CD4-positive, alpha-beta memory T cell (primary cell): Measurements from ENCODE around the gene PIGR. TPM values are rescaled to one million over a fixed set of nuclear protein-coding genes. Genes with fewer than 3 reads are reported as not detected.
A peak's percentile ranks its signal among the peaks of the same experiment; 100 is the strongest.

ENCODE experiments used
- CTCF ChIA-PET: fragments of 350-600 bp; sonication (Branson Sonifier 250); formaldehyde crosslinking; loops from one replicate; lab custom pipeline; 2021; ENCODE audit warnings: inconsistent platforms; ENCODE audit not compliant: partially characterized antibody; lab: Charles Lee
- POLR2A ChIA-PET: fragments of 350-600 bp; sonication (Branson Sonifier 250); formaldehyde crosslinking; loops from one replicate; lab custom pipeline; 2021; ENCODE audit not compliant: partially characterized antibody; lab: Charles Lee
- DNase-seq, 5 donors: peaks; one replicate each; pipeline versions ENCODE4 v3.0.0 to v3.0.0-alpha.2; 2020 to 2022; ENCODE audit warnings: mixed read lengths in 1 of 5
- H3K27ac ChIP-seq: one replicate; pipeline ENCODE4 v1.7.0; 2013; ENCODE audit warnings: low read depth, low read length
- H3K27me3 ChIP-seq: 2 replicates; pipeline ENCODE4 v1.7.0; 2013; ENCODE audit warnings: mild to moderate bottlenecking, low read length, moderate library complexity; ENCODE audit not compliant: insufficient read depth
- H3K36me3 ChIP-seq: 2 replicates; pipeline ENCODE4 v1.7.0; 2013; ENCODE audit warnings: mild to moderate bottlenecking, low read length, moderate library complexity; ENCODE audit not compliant: insufficient read depth
- H3K4me1 ChIP-seq: 2 replicates; pipeline ENCODE4 v1.7.0; 2013; ENCODE audit warnings: mild to moderate bottlenecking, low read length, moderate library complexity; ENCODE audit not compliant: insufficient read depth
- H3K4me3 ChIP-seq, 2 donors: one replicate each; pipeline ENCODE4 v1.7.0; 2013; ENCODE audit warnings: low read length in 2 of 2, mild to moderate bottlenecking in 1 of 2
- H3K9me3 ChIP-seq, 2 donors: one replicate each; pipeline ENCODE4 v1.7.0; 2013; ENCODE audit warnings: low read length in 2 of 2, control low read depth in 1 of 2; ENCODE audit not compliant: control insufficient read depth in 1 of 2
- H3K27ac Mint-ChIP-seq, 7 donors: one replicate each; pipeline ENCODE4 v1.8.0; 2020 to 2021; ENCODE audit warnings: mixed read lengths in 7 of 7, mild to moderate bottlenecking in 6 of 7, inconsistent platforms in 3 of 7, moderate library complexity in 3 of 7
- H3K27me3 Mint-ChIP-seq, 2 donors: one replicate each; pipeline ENCODE4 v1.8.0; 2020 to 2021; ENCODE audit warnings: mixed read lengths in 2 of 2
- H3K36me3 Mint-ChIP-seq, 2 donors: one replicate each; pipeline ENCODE4 v1.8.0; 2020 to 2021; ENCODE audit warnings: mixed read lengths in 2 of 2, inconsistent platforms in 1 of 2, mild to moderate bottlenecking in 1 of 2
- H3K4me1 Mint-ChIP-seq, 4 donors: one replicate each; pipeline ENCODE4 v1.8.0; 2020 to 2021; ENCODE audit warnings: mixed read lengths in 4 of 4, mild to moderate bottlenecking in 1 of 4
- H3K4me3 Mint-ChIP-seq, 8 donors: one replicate each; pipeline ENCODE4 v1.8.0; 2020 to 2021; ENCODE audit warnings: mixed read lengths in 8 of 8, mild to moderate bottlenecking in 7 of 8, moderate library complexity in 6 of 8, inconsistent platforms in 3 of 8
- H3K9me3 Mint-ChIP-seq, 8 donors: one replicate each; pipeline ENCODE4 v1.8.0; 2020 to 2021; ENCODE audit warnings: mixed read lengths in 8 of 8, mild to moderate bottlenecking in 5 of 8, inconsistent platforms in 3 of 8, moderate library complexity in 1 of 8
- intact Hi-C: fragments of 100-400 bp; cut with micrococcal nuclease; formaldehyde crosslinking; loops from one replicate; pipeline ENCODE4 v1.15.1; 2023
- polyA plus RNA-seq, 2 donors: library from polyadenylated mRNA; unstranded; fragments of 300-500 nt; fragmentation: Illumina TruSeq; gene quantifications; one replicate each; pipeline ENCODE4 v1.2.3, GENCODE V29; 2021
- total RNA-seq, 2 experiments: library from RNA; stranded (reverse); gene quantifications; one replicate each; pipeline ENCODE4 v1.2.3, GENCODE V29; 2021

The PIGR gene
- not detected for total RNA-seq
- not detected for polyA plus RNA-seq

- H3K4me3 ChIP-seq, result no peak within 1 kb of the TSS
- Mint-ChIP-seq H3K4me1 (no peaks in the 10 kb centered on the region), H3K9me3 (peaks cover 0 to 2% (median 0%) of the 10 kb centered on the region in 8 donors), H3K4me3 (no peak within 1 kb of the TSS), H3K27ac (peak within 1 kb of the TSS in 1 of 7 donors; percentile 54), H3K36me3 (no peaks in the 10 kb centered on the region), H3K27me3 (peaks cover 15% of the 10 kb centered on the region in 2 donors)
- no peaks in the 10 kb centered on the region for H3K4me1 ChIP-seq
- no peak for DNase-seq
- ChIA-PET CTCF (interaction anchor here (1.1 to 9.4 kb wide), 4 partner anchors 12 to 36 kb away, joined by 3 to 62 read pairs (median 3); no protein-coding TSS in a partner anchor), POLR2A (interaction anchor here (1.6 kb wide), 1 partner anchor 24 kb away, joined by 3 read pairs; the partner anchor contains the start of gene FCMR)
- H3K36me3 ChIP-seq, result no peaks in the 10 kb centered on the region
- H3K9me3 ChIP-seq, result no peaks in the 10 kb centered on the region
- intact Hi-C loops, result no loop called here
- H3K27ac ChIP-seq, result no peak within 1 kb of the TSS
- no peaks in the 10 kb centered on the region for H3K27me3 ChIP-seq
Measured at GRCh38 chr1:206946261-206946660, at the start of gene PIGR. Gene PIGR, minus strand, starts transcription at chr1:206946466. Its CDS starts 5,935 bp downstream, at chr1:206940531.

GRCh38 chr1:206992790-206993189, 46.5 kb upstream of the PIGR start:
- intact Hi-C loops, result no loop called here
- CTCF ChIA-PET, result interaction anchor here (1.0 to 6.6 kb wide), 2 partner anchors 11 to 16 kb away, joined by 3 to 29 read pairs; no protein-coding TSS in a partner anchor
- H3K27ac Mint-ChIP-seq, result no peak overlapping the region

GRCh38 chr1:206987873-206988272, 41.6 kb upstream of the PIGR start:
- H3K27me3 ChIP-seq, result no peaks in the 10 kb centered on the region
- Mint-ChIP-seq H3K27ac (no peak overlapping the region), H3K9me3 (no peaks in the 10 kb centered on the region), H3K36me3 (no peaks in the 10 kb centered on the region), H3K4me1 (no peaks in the 10 kb centered on the region), H3K27me3 (peaks cover 24 to 25% of the 10 kb centered on the region in 2 donors), H3K4me3 (no peak overlapping the region)
- no peak overlapping the region for H3K27ac ChIP-seq
- H3K9me3 ChIP-seq, result no peaks in the 10 kb centered on the region
- H3K4me3 ChIP-seq, result no peak overlapping the region
- H3K36me3 ChIP-seq, result no peaks in the 10 kb centered on the region
- DNase-seq, result no peak
- H3K4me1 ChIP-seq, result no peaks in the 10 kb centered on the region
- CTCF ChIA-PET, result interaction anchor here (0.9 kb wide), 1 partner anchor 253 kb away, joined by 4 read pairs; no protein-coding TSS in a partner anchor
- intact Hi-C loops, result loop anchor here (10.0 kb wide), 1 partner anchor 523 kb away; no protein-coding TSS in a partner anchor
- POLR2A ChIA-PET, result no interaction called here

More at GRCh38 chr1:206992790-206993189, 46.5 kb upstream of the PIGR start:
- H3K36me3 Mint-ChIP-seq, result no peaks in the 10 kb centered on the region
- POLR2A ChIA-PET, result no interaction called here
- H3K27me3 Mint-ChIP-seq, result peaks cover 10 to 15% of the 10 kb centered on the region in 2 donors
- H3K9me3 Mint-ChIP-seq, result peaks cover 0 to 2% (median 0%) of the 10 kb centered on the region in 8 donors
- H3K27ac ChIP-seq, result no peak overlapping the region
- H3K4me1 ChIP-seq, result no peaks in the 10 kb centered on the region
- no peaks in the 10 kb centered on the region for H3K27me3 ChIP-seq
- H3K9me3 ChIP-seq, result no peaks in the 10 kb centered on the region
- H3K36me3 ChIP-seq, result no peaks in the 10 kb centered on the region
- H3K4me1 Mint-ChIP-seq, result no peaks in the 10 kb centered on the region
- no peak overlapping the region for H3K4me3 Mint-ChIP-seq
- no peak for DNase-seq
- H3K4me3 ChIP-seq, result no peak overlapping the region

- Mint-ChIP-seq H3K9me3 (no peaks in the 10 kb centered on the region), H3K27me3 (peaks cover 17 to 23% of the 10 kb centered on the region in 2 donors), H3K4me1 (no peaks in the 10 kb centered on the region), H3K36me3 (no peaks in the 10 kb centered on the region), H3K4me3 (no peak overlapping the region), H3K27ac (no peak overlapping the region)
- intact Hi-C loops, result loop anchor here (10.0 kb wide), 1 partner anchor 522 kb away; no protein-coding TSS in a partner anchor
- no peak overlapping the region for H3K27ac ChIP-seq
- no peaks in the 10 kb centered on the region for H3K27me3 ChIP-seq
- H3K36me3 ChIP-seq, result no peaks in the 10 kb centered on the region
- H3K9me3 ChIP-seq, result no peaks in the 10 kb centered on the region
- no peak for DNase-seq
- H3K4me3 ChIP-seq, result no peak overlapping the region
- no peaks in the 10 kb centered on the region for H3K4me1 ChIP-seq
- ChIA-PET POLR2A (no interaction called here), CTCF (interaction anchor here (1.1 to 1.5 kb wide), 2 partner anchors 17 to 352 kb away, joined by 3 to 6 read pairs; partner anchors contain the start of gene DYRK3)
Measured at GRCh38 chr1:206986885-206987284, 40.6 kb upstream of the PIGR start.

- peaks cover 14 to 20% of the 10 kb centered on the region in 2 donors for H3K27me3 Mint-ChIP-seq
Measured at GRCh38 chr1:206986402-206986801, 40.1 kb upstream of the PIGR start.

GRCh38 chr1:206985162-206985749, 39.0 kb upstream of the PIGR start:
- Histone ChIP-seq H3K36me3 (no peaks in the 10 kb centered on the region), H3K4me3 (no peak overlapping the region), H3K9me3 (no peaks in the 10 kb centered on the region), H3K27me3 (no peaks in the 10 kb centered on the region), H3K27ac (no peak overlapping the region), H3K4me1 (no peaks in the 10 kb centered on the region)
- no peak overlapping the region for H3K4me3 Mint-ChIP-seq
- H3K4me1 Mint-ChIP-seq, result no peaks in the 10 kb centered on the region
- peaks cover 0 to 2% (median 0%) of the 10 kb centered on the region in 8 donors for H3K9me3 Mint-ChIP-seq
- CTCF ChIA-PET, result interaction anchor here (1.0 to 1.5 kb wide), 4 partner anchors 19 to 259 kb away, joined by 3 to 6 read pairs (median 4); no protein-coding TSS in a partner anchor
- POLR2A ChIA-PET, result no interaction called here
- peaks cover 13 to 20% of the 10 kb centered on the region in 2 donors for H3K27me3 Mint-ChIP-seq
- DNase-seq, result no peak
- H3K36me3 Mint-ChIP-seq, result no peaks in the 10 kb centered on the region
- no peak overlapping the region for H3K27ac Mint-ChIP-seq
- intact Hi-C loops, result loop anchor here (10.0 kb wide), 1 partner anchor 520 kb away; no protein-coding TSS in a partner anchor

More at GRCh38 chr1:206986402-206986801, 40.1 kb upstream of the PIGR start:
- no peaks in the 10 kb centered on the region for H3K27me3 ChIP-seq
- no peak overlapping the region for H3K27ac Mint-ChIP-seq
- H3K36me3 Mint-ChIP-seq, result no peaks in the 10 kb centered on the region
- H3K36me3 ChIP-seq, result no peaks in the 10 kb centered on the region
- H3K4me1 ChIP-seq, result no peaks in the 10 kb centered on the region
- H3K9me3 ChIP-seq, result no peaks in the 10 kb centered on the region
- H3K4me3 Mint-ChIP-seq, result no peak overlapping the region
- no peak overlapping the region for H3K27ac ChIP-seq
- H3K4me3 ChIP-seq, result no peak overlapping the region
- CTCF ChIA-PET, result interaction anchor here (0.7 to 1.5 kb wide), 5 partner anchors 18 to 351 kb away, joined by 3 to 6 read pairs (median 3); partner anchors contain the start of gene DYRK3
- H3K9me3 Mint-ChIP-seq, result peaks cover 0 to 2% (median 0%) of the 10 kb centered on the region in 8 donors
- POLR2A ChIA-PET, result no interaction called here
- H3K4me1 Mint-ChIP-seq, result no peaks in the 10 kb centered on the region
- DNase-seq, result no peak
- intact Hi-C loops, result loop anchor here (10.0 kb wide), 1 partner anchor 522 kb away; no protein-coding TSS in a partner anchor

- H3K9me3 Mint-ChIP-seq, result peaks cover 0 to 2% (median 0%) of the 10 kb centered on the region in 8 donors
- H3K4me3 Mint-ChIP-seq, result no peak overlapping the region
- no peak overlapping the region for H3K27ac ChIP-seq
- no peak overlapping the region for H3K4me3 ChIP-seq
- ChIA-PET POLR2A (interaction anchor here (0.8 to 1.6 kb wide), 6 partner anchors 70 to 347 kb away, joined by 3 to 7 read pairs (median 4); partner anchors contain the start of gene DYRK3), CTCF (interaction anchor here (0.7 to 9.3 kb wide), 52 partner anchors 10 to 423 kb away, joined by 3 to 96 read pairs (median 5); partner anchors contain the start of genes DYRK3, FCAMR and IL20)
- H3K36me3 Mint-ChIP-seq, result no peaks in the 10 kb centered on the region
- H3K4me1 ChIP-seq, result no peaks in the 10 kb centered on the region
- H3K36me3 ChIP-seq, result no peaks in the 10 kb centered on the region
- no peaks in the 10 kb centered on the region for H3K27me3 ChIP-seq
- no peak overlapping the region for H3K27ac Mint-ChIP-seq
- intact Hi-C loops, result loop anchor here (1.0 to 10.0 kb wide), 8 partner anchors 50 to 517 kb away; partner anchors contain the start of gene IL20
- H3K9me3 ChIP-seq, result no peaks in the 10 kb centered on the region
- peaks cover 12 to 17% of the 10 kb centered on the region in 2 donors for H3K27me3 Mint-ChIP-seq
- no peaks in the 10 kb centered on the region for H3K4me1 Mint-ChIP-seq
- peak; percentile 50 to 60 (median 53) for DNase-seq
Measured at GRCh38 chr1:206982216-206982615, 36.0 kb upstream of the PIGR start.
